ENCODE results near the gene KIFC3.

KIFC3 gene

GRCh38 chr16:57760357-57761160 is 41.7 kb downstream of the KIFC3 start:
- H3K27ac Mint-ChIP-seq: no peak overlapping the region
- ATAC-seq: no peak
- peaks cover 2% of the 10 kb centered on the region for H3K9me3 Mint-ChIP-seq
- H3K27me3 Mint-ChIP-seq: peaks cover 22% of the 10 kb centered on the region
- no peak overlapping the region for H3K4me3 Mint-ChIP-seq
- peaks cover 6% of the 10 kb centered on the region for H3K4me1 Mint-ChIP-seq
- H3K36me3 Mint-ChIP-seq: peaks cover 9% of the 10 kb centered on the region

- Mint-ChIP-seq H3K27ac (no peak overlapping the region), H3K27me3 (peaks cover 22% of the 10 kb centered on the region), H3K4me3 (no peak overlapping the region), H3K9me3 (peaks cover 2% of the 10 kb centered on the region), H3K4me1 (peaks cover 6% of the 10 kb centered on the region), H3K36me3 (peaks cover 13% of the 10 kb centered on the region)
- no peak for ATAC-seq
Observed at GRCh38 chr16:57759541-57760356, 42.5 kb downstream of the KIFC3 start.

GRCh38 chr16:57759131-57759530 is 43.2 kb downstream of the KIFC3 start:
- Mint-ChIP-seq H3K27ac (no peak overlapping the region), H3K9me3 (no peaks in the 10 kb centered on the region), H3K4me3 (no peak overlapping the region), H3K4me1 (no peaks in the 10 kb centered on the region), H3K27me3 (peaks cover 22% of the 10 kb centered on the region), H3K36me3 (peaks cover 17% of the 10 kb centered on the region)
- no peak for ATAC-seq

DNA sequence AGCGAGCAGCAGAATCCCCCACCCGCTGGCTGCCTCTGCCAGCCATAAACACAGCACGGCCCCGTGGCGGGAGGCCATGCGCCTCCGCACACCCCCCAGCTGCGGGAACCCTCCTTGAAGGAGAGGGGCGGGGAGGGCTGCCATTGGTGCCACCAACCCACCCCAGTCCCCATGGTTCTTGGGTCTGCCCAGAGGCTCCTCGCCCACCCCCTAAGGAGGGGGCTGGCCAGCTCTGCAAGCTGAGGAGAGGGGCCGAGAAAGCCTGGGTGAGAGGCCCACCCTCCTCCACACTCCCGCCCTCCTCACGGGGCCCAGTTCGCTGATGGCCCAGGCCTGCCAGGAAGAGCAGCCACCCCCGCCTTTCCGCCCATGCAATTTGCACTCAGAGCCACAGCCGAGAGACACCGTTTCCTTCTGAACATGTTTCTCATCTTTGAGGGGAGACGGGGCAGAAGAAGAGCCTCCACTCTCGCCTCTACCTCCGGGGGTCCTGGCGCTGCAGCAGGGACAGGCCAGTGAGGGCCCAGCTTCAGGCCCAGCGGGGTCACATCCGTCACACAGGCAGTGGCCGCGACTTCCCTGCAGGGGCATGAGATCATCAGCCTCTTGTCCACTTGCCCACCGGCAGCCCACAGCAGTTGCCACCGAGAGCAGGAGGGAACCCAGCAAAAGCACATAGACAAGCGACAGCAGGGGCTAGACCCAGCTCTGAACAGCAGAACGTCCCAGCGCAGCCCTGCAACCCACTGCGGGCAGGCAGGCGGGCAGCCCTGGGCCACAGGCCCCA is 43.8 kb downstream of the KIFC3 start:
- no peak for ATAC-seq
- Mint-ChIP-seq H3K4me3 (no peak overlapping the region), H3K27ac (no peak overlapping the region), H3K9me3 (no peaks in the 10 kb centered on the region), H3K27me3 (peaks cover 20% of the 10 kb centered on the region), H3K36me3 (peaks cover 20% of the 10 kb centered on the region), H3K4me1 (no peaks in the 10 kb centered on the region)

GRCh38 chr16:57757883-57758282 is 44.4 kb downstream of the KIFC3 start:
- no peak overlapping the region for H3K4me3 Mint-ChIP-seq
- no peak overlapping the region for H3K27ac Mint-ChIP-seq
- H3K9me3 Mint-ChIP-seq: no peaks in the 10 kb centered on the region
- ATAC-seq: no peak
- peaks cover 20% of the 10 kb centered on the region for H3K36me3 Mint-ChIP-seq
- no peaks in the 10 kb centered on the region for H3K4me1 Mint-ChIP-seq
- peaks cover 14% of the 10 kb centered on the region for H3K27me3 Mint-ChIP-seq

- H3K9me3 Mint-ChIP-seq: no peaks in the 10 kb centered on the region
- peak; percentile 80 for ATAC-seq
- peaks cover 20% of the 10 kb centered on the region for H3K36me3 Mint-ChIP-seq
- H3K27me3 Mint-ChIP-seq: peaks cover 9% of the 10 kb centered on the region
- H3K27ac Mint-ChIP-seq: no peak overlapping the region
- no peak overlapping the region for H3K4me3 Mint-ChIP-seq
- H3K4me1 Mint-ChIP-seq: no peaks in the 10 kb centered on the region
Observed at GRCh38 chr16:57757326-57757786, 44.9 kb downstream of the KIFC3 start.

DNA sequence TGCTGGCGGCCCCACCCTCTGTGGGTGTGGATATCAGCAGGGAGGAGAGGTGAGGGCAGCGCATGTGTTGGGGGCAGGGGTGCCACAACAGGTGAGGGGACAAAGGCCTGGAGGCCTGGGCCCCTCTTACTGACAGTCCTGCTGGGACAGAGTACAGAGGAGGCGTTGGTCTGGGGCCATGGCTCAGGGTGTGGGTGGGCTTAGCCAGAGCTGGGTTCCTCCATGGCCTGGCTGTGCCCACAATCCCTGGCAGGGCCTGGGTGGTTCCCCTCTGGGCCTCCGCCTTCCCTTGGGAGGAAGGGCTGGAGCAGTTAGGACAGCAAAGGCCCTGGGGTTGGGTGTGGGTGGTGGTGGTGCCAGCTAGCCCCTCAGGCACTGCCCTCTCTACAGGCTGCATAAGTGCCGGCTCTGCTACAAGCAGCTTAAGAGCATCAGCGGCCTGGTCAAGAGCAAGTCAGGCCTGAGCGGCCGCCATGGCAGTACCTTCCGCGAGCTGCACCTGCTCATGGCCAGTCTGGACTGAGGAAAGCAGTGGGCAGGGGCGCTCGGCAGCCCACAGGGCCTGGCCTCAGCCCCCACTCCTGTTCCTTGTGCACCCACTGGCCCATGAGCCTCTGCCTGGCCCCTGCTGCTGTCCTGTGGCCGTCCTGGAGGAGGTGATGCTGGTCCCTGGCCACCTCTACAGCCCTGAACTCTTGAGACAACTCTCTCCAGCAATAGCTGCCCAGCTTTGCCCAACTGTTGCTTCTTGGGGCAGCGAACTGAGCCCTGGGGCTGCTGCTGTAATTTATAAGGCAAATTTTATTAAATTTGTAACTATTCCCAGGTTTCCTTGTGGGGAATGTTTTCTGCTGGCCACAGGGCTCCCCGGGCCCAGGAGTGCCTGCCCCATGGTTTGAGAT is 45.6 kb downstream of the KIFC3 start:
- ATAC-seq: no peak
- H3K9me3 Mint-ChIP-seq: no peaks in the 10 kb centered on the region
- H3K27ac Mint-ChIP-seq: no peak overlapping the region
- H3K4me1 Mint-ChIP-seq: no peaks in the 10 kb centered on the region
- H3K4me3 Mint-ChIP-seq: no peak overlapping the region
- peaks cover 25% of the 10 kb centered on the region for H3K36me3 Mint-ChIP-seq
- H3K27me3 Mint-ChIP-seq: peaks cover 2% of the 10 kb centered on the region

DNA sequence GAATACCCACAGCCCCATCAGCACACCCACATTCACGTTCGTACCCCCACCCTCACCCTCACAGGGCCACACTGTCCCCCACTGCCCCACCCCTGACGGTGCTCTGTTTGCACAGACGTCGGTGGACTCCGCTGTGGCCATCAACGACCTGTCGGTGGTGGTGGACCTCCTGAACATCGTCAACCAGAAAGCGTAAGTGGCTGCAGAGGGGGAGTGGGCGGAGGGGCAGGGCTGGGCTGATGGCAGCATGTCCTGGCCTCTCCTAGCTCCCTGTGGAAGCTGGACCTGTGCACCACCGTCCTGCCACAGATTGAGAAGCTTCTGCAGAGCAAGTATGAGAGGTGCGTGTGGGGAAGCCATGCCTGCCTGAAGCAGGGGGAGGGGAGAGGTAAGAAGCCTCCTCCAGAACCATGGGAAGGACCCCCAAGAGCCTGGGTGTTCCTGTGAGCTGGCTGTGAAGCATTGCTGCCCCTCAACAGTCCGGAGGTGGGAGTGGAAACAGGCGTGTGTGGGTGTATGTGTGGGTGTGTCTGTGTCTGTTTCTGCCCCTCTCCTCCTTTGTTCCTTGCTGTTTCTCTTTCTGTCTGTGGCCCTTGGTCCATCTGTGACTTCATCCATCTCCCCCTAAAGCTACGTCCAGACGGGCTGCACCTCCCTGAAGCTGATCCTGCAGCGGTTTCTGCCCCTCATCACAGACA is 46.4 kb downstream of the KIFC3 start:
- H3K4me3 Mint-ChIP-seq: no peak overlapping the region
- H3K27ac Mint-ChIP-seq: no peak overlapping the region
- H3K9me3 Mint-ChIP-seq: no peaks in the 10 kb centered on the region
- H3K27me3 Mint-ChIP-seq: no peaks in the 10 kb centered on the region
- no peak for ATAC-seq
- no peaks in the 10 kb centered on the region for H3K4me1 Mint-ChIP-seq
- peaks cover 25% of the 10 kb centered on the region for H3K36me3 Mint-ChIP-seq

- ATAC-seq: no peak
- H3K4me3 Mint-ChIP-seq: no peak overlapping the region
- no peaks in the 10 kb centered on the region for H3K27me3 Mint-ChIP-seq
- no peak overlapping the region for H3K27ac Mint-ChIP-seq
- H3K9me3 Mint-ChIP-seq: no peaks in the 10 kb centered on the region
- no peaks in the 10 kb centered on the region for H3K4me1 Mint-ChIP-seq
- peaks cover 25% of the 10 kb centered on the region for H3K36me3 Mint-ChIP-seq
Observed at GRCh38 chr16:57755061-57755684, 47.1 kb downstream of the KIFC3 start.

DNA sequence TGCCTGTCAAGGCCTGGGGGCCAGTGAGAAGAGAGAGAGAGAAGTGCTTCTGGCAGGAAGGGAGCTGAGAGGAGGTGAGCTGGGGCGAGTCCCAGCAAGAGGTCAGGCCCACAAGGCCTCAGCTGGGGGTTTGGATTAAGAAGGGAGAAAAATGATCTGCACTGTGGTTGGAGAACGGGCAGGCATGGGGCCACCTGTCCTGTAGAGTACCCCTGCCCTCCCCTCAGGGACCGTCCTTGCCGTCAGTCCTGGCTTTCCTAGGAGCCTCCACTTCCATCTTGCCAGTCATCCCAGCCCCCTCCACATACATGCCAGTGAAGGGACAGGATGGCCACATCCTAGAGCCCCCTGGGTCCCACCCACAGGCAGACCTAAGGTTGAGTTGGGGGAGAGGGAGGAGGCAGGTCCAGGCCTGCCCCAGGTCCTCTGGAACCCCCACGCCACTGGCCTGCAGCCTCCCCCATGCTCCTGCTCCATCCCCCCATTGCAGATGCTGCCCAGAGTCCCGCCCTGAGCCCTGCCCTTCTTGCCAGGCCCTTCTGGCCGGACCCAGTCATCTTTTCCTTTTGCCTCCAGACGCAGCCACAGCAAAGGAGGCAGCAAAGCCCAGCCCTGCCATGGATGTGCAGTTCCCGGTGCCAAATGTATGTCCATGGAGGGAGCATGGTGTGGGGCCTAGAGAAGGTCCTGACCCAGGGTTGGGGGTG is 47.8 kb downstream of the KIFC3 start:
- no peaks in the 10 kb centered on the region for H3K27me3 Mint-ChIP-seq
- no peak overlapping the region for H3K4me3 Mint-ChIP-seq
- ATAC-seq: no peak
- H3K27ac Mint-ChIP-seq: no peak overlapping the region
- H3K9me3 Mint-ChIP-seq: no peaks in the 10 kb centered on the region
- no peaks in the 10 kb centered on the region for H3K4me1 Mint-ChIP-seq
- peaks cover 25% of the 10 kb centered on the region for H3K36me3 Mint-ChIP-seq

GRCh38 chr16:57753448-57754353 is 48.6 kb downstream of the KIFC3 start:
- peaks cover 25% of the 10 kb centered on the region for H3K36me3 Mint-ChIP-seq
- H3K27ac Mint-ChIP-seq: no peak overlapping the region
- no peak for ATAC-seq
- H3K9me3 Mint-ChIP-seq: no peaks in the 10 kb centered on the region
- no peak overlapping the region for H3K4me3 Mint-ChIP-seq
- H3K27me3 Mint-ChIP-seq: no peaks in the 10 kb centered on the region
- H3K4me1 Mint-ChIP-seq: no peaks in the 10 kb centered on the region

GRCh38 chr16:57752581-57753447 is 49.5 kb downstream of the KIFC3 start:
- Mint-ChIP-seq H3K27me3 (no peaks in the 10 kb centered on the region), H3K4me1 (no peaks in the 10 kb centered on the region), H3K4me3 (no peak overlapping the region), H3K36me3 (peaks cover 25% of the 10 kb centered on the region), H3K9me3 (no peaks in the 10 kb centered on the region), H3K27ac (no peak overlapping the region)
- ATAC-seq: no peak
